H1 (cell line): ENCODE measurements around the gene PPP1R14B. TPM values are rescaled to one million over a fixed set of nuclear protein-coding genes. Genes with fewer than 3 reads are reported as not detected.

Source experiments
- CTCF ChIA-PET: fragments of 300-600 bp; sonication (Branson Sonifier 250); formaldehyde crosslinking; loops from one replicate; lab custom pipeline; 2021; ENCODE audit not compliant: partially characterized antibody; lab: Charles Lee
- POLR2A ChIA-PET: fragments of 300-600 bp; sonication (Branson Sonifier 250); formaldehyde crosslinking; loops from one replicate; lab custom pipeline; 2021; ENCODE audit warnings: inconsistent platforms; ENCODE audit not compliant: partially characterized antibody; lab: Charles Lee
- DNase-seq, 2 experiments: peaks; one replicate each; pipeline versions ENCODE4 v3.0.0 to v3.0.0-alpha.2; 2010 to 2022; ENCODE audit warnings: low spot score in 2 of 2, low read depth in 1 of 2, mixed read lengths in 1 of 2
- FAIRE-seq: peaks from 2 replicates; lab custom pipeline; 2011; peaks lifted over from hg19 to GRCh38; lab: Jason Lieb, UNC
- H2AFZ ChIP-seq: 2 replicates; pipeline ENCODE4 v1.8.1; 2012; ENCODE audit warnings: low read length, inconsistent platforms
- H2AK5ac ChIP-seq: 2 replicates; pipeline ENCODE4 v1.6.1; 2013; ENCODE audit warnings: low read depth, low read length
- H2BK120ac ChIP-seq: replicated peaks from 2 replicates; pipeline ENCODE3; 2013; ENCODE audit warnings: low read depth, low read length, inconsistent platforms
- H2BK12ac ChIP-seq: 2 replicates; pipeline ENCODE4 v1.6.1; 2013; ENCODE audit warnings: low read depth, low read length
- H2BK15ac ChIP-seq: 2 replicates; pipeline ENCODE4 v1.6.1; 2013; ENCODE audit warnings: low read length
- H2BK20ac ChIP-seq: 2 replicates; pipeline ENCODE4 v1.6.1; 2013; ENCODE audit warnings: low read length
- H2BK5ac ChIP-seq: 2 replicates; pipeline ENCODE4 v1.6.1; 2013; ENCODE audit warnings: low read depth, low read length
- H3K14ac ChIP-seq: 2 replicates; pipeline ENCODE4 v1.6.1; 2013; ENCODE audit warnings: inconsistent platforms; ENCODE audit not compliant: insufficient read length
- H3K18ac ChIP-seq: 2 replicates; pipeline ENCODE4 v1.6.1; 2013; ENCODE audit warnings: low read length; ENCODE audit errors: extremely low read depth
- H3K23ac ChIP-seq: 2 replicates; pipeline ENCODE4 v1.6.1; 2013; ENCODE audit warnings: inconsistent platforms; ENCODE audit not compliant: insufficient read length
- H3K23me2 ChIP-seq: 2 replicates; pipeline ENCODE4 v1.6.1; 2013; ENCODE audit warnings: low read depth, low read length
- H3K27ac ChIP-seq: 2 replicates; pipeline ENCODE4 v1.6.1; 2011; ENCODE audit warnings: low read depth, low read length, inconsistent platforms
- H3K27me3 ChIP-seq, 4 experiments: replicated peaks in 1 of 4; 1 replicate in 1 of 4; 2 replicates in 3 of 4; pipeline versions ENCODE4 v1.6.1 to v1.8.1; 2011 to 2013; ENCODE audit warnings: low read length in 3 of 4, mild to moderate bottlenecking in 3 of 4, inconsistent platforms in 2 of 4, mixed read lengths in 2 of 4, moderate library complexity in 1 of 4; ENCODE audit not compliant: control insufficient read depth in 3 of 4, insufficient read depth in 3 of 4; ENCODE audit errors: extremely low read depth in 1 of 4
- H3K36me3 ChIP-seq, 4 experiments: 2 replicates each; pipeline versions ENCODE4 v1.6.1 to v1.8.1; 2011 to 2013; ENCODE audit warnings: mild to moderate bottlenecking in 4 of 4, low read length in 3 of 4, moderate library complexity in 2 of 4, control low read depth in 1 of 4, inconsistent platforms in 1 of 4; ENCODE audit not compliant: insufficient read depth in 4 of 4, control insufficient read depth in 2 of 4
- H3K4ac ChIP-seq: replicated peaks from 2 replicates; pipeline ENCODE3; 2013; ENCODE audit warnings: low read length, low read depth, mixed read lengths, inconsistent platforms; ENCODE audit not compliant: insufficient read length
- H3K4me1 ChIP-seq, 4 experiments: replicated peaks in 1 of 4; 1 replicate in 1 of 4; 2 replicates in 3 of 4; pipeline versions ENCODE4 v1.6.1 to v1.8.1; 2011 to 2013; ENCODE audit warnings: low read length in 3 of 4, inconsistent platforms in 2 of 4, mixed read lengths in 1 of 4; ENCODE audit not compliant: insufficient read depth in 4 of 4, control insufficient read depth in 3 of 4
- H3K4me2 ChIP-seq, 2 experiments: 2 replicates each; pipeline versions ENCODE4 v1.6.1 to v1.8.1; 2011 to 2013; ENCODE audit warnings: low read depth in 2 of 2, low read length in 2 of 2, control low read depth in 1 of 2, inconsistent platforms in 1 of 2, mild to moderate bottlenecking in 1 of 2; ENCODE audit not compliant: insufficient read depth in 1 of 2
- H3K4me3 ChIP-seq, 4 experiments: fragments of 200-600, 300-600 bp in 1 of 4; sonication (generic), shearing (Covaris generic), sonication (Bioruptor Twin) in 1 of 4; 2 replicates each; pipeline versions ENCODE4 v1.5.1 to v1.8.1; 2011 to 2016; ENCODE audit warnings: low read length in 4 of 4, low read depth in 3 of 4, control low read depth in 2 of 4, inconsistent platforms in 2 of 4, mild to moderate bottlenecking in 2 of 4, mixed read lengths in 1 of 4, moderate library complexity in 1 of 4; ENCODE audit not compliant: insufficient read depth in 2 of 4; ENCODE audit errors: extremely low read depth in 1 of 4
- H3K56ac ChIP-seq: replicated peaks from 2 replicates; pipeline ENCODE3; 2013; ENCODE audit warnings: low read depth, mild to moderate bottlenecking, mixed read lengths, low read length, inconsistent platforms; ENCODE audit not compliant: insufficient read length
- H3K79me1 ChIP-seq: 2 replicates; pipeline ENCODE4 v1.6.1; 2013; ENCODE audit warnings: low read depth, low read length, control low read depth
- H3K79me2 ChIP-seq, 2 experiments: 2 replicates each; pipeline versions ENCODE4 v1.6.1 to v1.8.1; 2012 to 2013; ENCODE audit warnings: low read length in 2 of 2, mild to moderate bottlenecking in 2 of 2, inconsistent platforms in 1 of 2; ENCODE audit not compliant: insufficient read depth in 2 of 2, control insufficient read depth in 1 of 2
- H3K9ac ChIP-seq, 4 experiments: replicated peaks in 1 of 4; 1 replicate in 1 of 4; 2 replicates in 3 of 4; pipeline versions ENCODE4 v1.6.1 to v1.8.1; 2011 to 2013; ENCODE audit warnings: low read depth in 3 of 4, low read length in 3 of 4, control low read depth in 2 of 4, mild to moderate bottlenecking in 2 of 4, moderate library complexity in 2 of 4, inconsistent platforms in 1 of 4; ENCODE audit errors: extremely low read depth in 1 of 4
- H3K9me3 ChIP-seq, 2 experiments: 2 replicates each; pipeline versions ENCODE4 v1.6.1 to v1.8.1; 2012 to 2013; ENCODE audit warnings: mild to moderate bottlenecking in 2 of 2, moderate library complexity in 2 of 2, control low read depth in 1 of 2, inconsistent platforms in 1 of 2, low read depth in 1 of 2, low read length in 1 of 2, mixed read lengths in 1 of 2; ENCODE audit not compliant: insufficient read depth in 2 of 2
- H4K20me1 ChIP-seq, 2 experiments: replicated peaks in 1 of 2; 2 replicates each; pipeline versions ENCODE3 to v1.8.1; 2011 to 2013; ENCODE audit warnings: inconsistent platforms in 2 of 2, low read length in 2 of 2, mild to moderate bottlenecking in 1 of 2; ENCODE audit not compliant: insufficient read depth in 2 of 2, control insufficient read depth in 1 of 2
- H4K5ac ChIP-seq: 2 replicates; pipeline ENCODE4 v1.6.1; 2013; ENCODE audit warnings: low read length, low read depth, mixed read lengths, inconsistent platforms; ENCODE audit not compliant: insufficient read length
- H4K8ac ChIP-seq: 2 replicates; pipeline ENCODE4 v1.8.0; 2013; ENCODE audit warnings: mild to moderate bottlenecking, moderate library complexity, low read length, inconsistent platforms; ENCODE audit not compliant: insufficient read depth; ENCODE audit errors: extremely low read depth
- H4K91ac ChIP-seq: replicated peaks from 2 replicates; pipeline ENCODE3; 2013; ENCODE audit warnings: low read length, mixed read lengths, inconsistent platforms; ENCODE audit not compliant: insufficient read length
- JUND ChIP-seq: IDR thresholded peaks from 2 replicates; pipeline ENCODE4 v1.6.1; 2011; ENCODE audit warnings: mild to moderate bottlenecking, improper control_type of control experiment, low read length
- KDM5A ChIP-seq: fragments of 200-600 bp; IDR thresholded peaks from 2 replicates; pipeline ENCODE4 v1.7.1; 2012; ENCODE audit warnings: mild to moderate bottlenecking, low read length, inconsistent platforms, mixed read lengths
- TAF1 ChIP-seq: IDR thresholded peaks from 2 replicates; pipeline ENCODE4 v1.6.1; 2011; ENCODE audit warnings: mild to moderate bottlenecking, low read depth, low read length
- TBP ChIP-seq: IDR thresholded peaks from 2 replicates; pipeline ENCODE4 v1.6.1; 2011; ENCODE audit warnings: low read depth, low read length, improper control_type of control experiment
- WGBS, 2 experiments: shearing (Covaris generic) in 1 of 2; methylation state at CpG; one replicate each; pipeline versions ENCODE4 v1.1.6 to v1.1.7; 2013 to 2015; ENCODE audit warnings: low lambda C conversion rate in 2 of 2, mixed read lengths in 2 of 2, inconsistent platforms in 1 of 2, low coverage in 1 of 2, missing lambda C conversion rate in 1 of 2; ENCODE audit not compliant: insufficient replicate concordance in 2 of 2, insufficient coverage in 1 of 2, insufficient read length in 1 of 2; ENCODE audit errors: extremely low coverage in 1 of 2, missing lambda C conversion rate in 1 of 2; 5-methylcytosine and 5-hydroxymethylcytosine counted together
- polyA plus RNA-seq, 7 experiments: library from polyadenylated mRNA; depleted of rRNA in 3 of 7; stranded (reverse) in 5 of 7; unstranded in 2 of 7; fragments of >200 nt in 5 of 7; fragments of 200-250 nt in 2 of 7; gene quantifications; 1 replicate in 5 of 7; 2 replicates in 1 of 7; 4 replicates in 1 of 7; pipeline versions ENCODE4 v1.2.1 to v1.2.3, GENCODE V29; 2011 to 2013; ENCODE audit warnings: missing spikeins in 2 of 7, mixed read lengths in 2 of 7
- total RNA-seq: library from RNA; stranded (reverse); fragmentation: NEBNext Ultra II Directional; extraction: Animal tissue kit (Norgen Biotek cat#: 25700); gene quantifications from 2 replicates; pipeline ENCODE4 v1.2.1, GENCODE V29; 2021

PPP1R14B gene
- total and polyA plus RNA-seq, 2 of the 8 experiments (the other 6 are each of a cell fraction or from before 2014, with no cell fraction given) = 265 to 419 TPM

GRCh38 chr11:64248578-64248977, 1.8 kb upstream of the PPP1R14B start:
- Histone ChIP-seq H3K79me2 (peaks cover 6 to 33% of the 10 kb centered on the region in 2 experiments; a peak in 3 of 4 replicates), H4K5ac (no peak overlapping the region), H3K4me3 (peak overlapping the region in 2 of 4 experiments; percentile 5 to 83; a peak in 2 of 8 replicates), H3K9me3 (no peaks in the 10 kb centered on the region), H3K4ac (peak overlapping the region; percentile 28), H2BK15ac (peak overlapping the region; percentile 97; the same call in 1 of the 2 replicates), H3K79me1 (peaks cover 9% of the 10 kb centered on the region), H3K9ac (no peak overlapping the region), H3K14ac (no peak overlapping the region), H3K18ac (peak overlapping the region; percentile 20; the same call in 1 of the 2 replicates), H3K23ac (no peak overlapping the region), H3K56ac (peak overlapping the region; percentile 1), H4K20me1 (peaks cover 6 to 15% of the 10 kb centered on the region in 2 experiments), H4K8ac (no peak overlapping the region), H2BK20ac (peak overlapping the region; percentile 88; the same call in 1 of the 2 replicates), H3K23me2 (peaks cover 20% of the 10 kb centered on the region), H3K27ac (peak overlapping the region; percentile 69; the same call in 1 of the 2 replicates), H3K36me3 (peaks cover 0 to 12% (median 4%) of the 10 kb centered on the region in 4 experiments; a peak in 4 of 8 replicates), H2AK5ac (peak overlapping the region; percentile 18; the same call in 1 of the 2 replicates), H3K27me3 (no peaks in the 10 kb centered on the region), H2BK5ac (peak overlapping the region; percentile 88; the same call in 1 of the 2 replicates), H3K4me2 (peak overlapping the region; percentile 73 to 99; a peak in 3 of 4 replicates), H4K91ac (peak overlapping the region; percentile 59), H2BK12ac (no peak overlapping the region), H2AFZ (no peak overlapping the region), H2BK120ac (no peak overlapping the region), H3K4me1 (peaks cover 0 to 47% (median 35%) of the 10 kb centered on the region in 4 experiments; a peak in 6 of 7 replicates)
- CTCF ChIA-PET = interaction anchor here (0.8 to 10.0 kb wide), 8 partner anchors 15 to 1006 kb away, joined by 3 to 102 read pairs (median 6); partner anchors contain the start of genes CATSPERZ, ESRRA, FERMT3 and VEGFB
- POLR2A ChIA-PET = interaction anchor here (0.7 to 13.1 kb wide), 12 partner anchors 11 to 331 kb away, joined by 3 to 352 read pairs (median 6); partner anchors contain the start of genes BAD, DNAJC4, ESRRA and GPR137
- FAIRE-seq = no peak
- TF ChIP-seq TBP (peak; percentile 42; the same call in 1 of the 2 replicates), KDM5A (no peak), TAF1 (0 out of 2 replicates have a peak, but pooled peaks have one; percentile 11), JUND (no peak)
- DNase-seq = peak in 1 of 2 experiments; percentile 70
- 53% methylated on average over 5 of the region's 7 CpGs; no CpG with 5 or more reads in 1 of the 2 experiments for WGBS, 2 experiments
